ENCODE results near the gene KMT2E.
"Not testable (repeated sequence)": the region's sequence is repeated elsewhere in the genome, so short reads cannot be mapped to it uniquely, and the experiment has no call there.

Gene KMT2E

DNA sequence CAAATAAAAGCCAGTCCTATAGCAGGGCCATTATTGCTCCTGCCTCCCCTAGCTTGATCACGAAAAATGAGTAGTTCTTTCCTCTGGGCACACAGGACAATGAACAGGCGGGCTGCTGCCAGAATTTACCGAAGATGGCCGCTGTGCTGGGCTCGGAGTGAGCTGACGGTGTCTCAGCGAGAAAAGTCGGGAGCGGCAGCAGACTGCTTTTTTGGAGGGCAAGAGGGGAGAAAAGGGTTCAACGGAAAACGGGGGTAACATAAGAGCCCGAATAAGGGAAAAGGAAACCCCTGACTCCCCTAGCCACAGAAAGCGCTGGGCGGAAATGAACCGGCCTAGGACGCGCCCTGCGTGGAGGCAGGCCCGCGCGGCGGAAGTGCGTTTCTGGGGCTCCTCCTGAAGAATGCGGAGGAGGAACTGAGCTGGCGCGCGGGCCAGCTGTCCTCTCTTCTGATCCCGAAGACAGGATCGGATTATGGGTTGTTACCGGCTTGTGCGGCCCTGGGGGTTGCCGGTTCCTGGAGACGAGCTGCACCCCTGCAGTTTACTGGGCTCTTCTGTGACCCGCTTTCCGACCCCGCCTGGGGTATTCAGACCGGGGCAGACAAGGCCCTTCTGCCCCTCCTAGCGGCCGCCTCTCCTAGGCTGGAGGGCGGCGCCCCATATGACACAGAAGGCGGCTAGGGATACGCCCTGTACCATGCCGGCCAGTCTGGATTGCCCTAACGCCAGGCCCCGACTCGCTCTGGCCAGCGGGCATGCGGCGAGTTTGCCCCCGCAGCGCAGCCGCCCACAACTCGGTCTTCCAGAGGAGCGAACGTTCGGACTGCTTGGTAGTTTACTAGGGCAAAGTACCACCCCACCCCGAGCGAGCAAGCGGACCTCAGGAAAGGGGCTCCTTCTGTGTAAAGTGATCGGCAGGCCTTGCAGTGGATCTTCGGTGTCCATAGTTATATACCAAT, 30.1 kb upstream of the KMT2E start:
- peak; percentile 79 for DNase-seq

DNA sequence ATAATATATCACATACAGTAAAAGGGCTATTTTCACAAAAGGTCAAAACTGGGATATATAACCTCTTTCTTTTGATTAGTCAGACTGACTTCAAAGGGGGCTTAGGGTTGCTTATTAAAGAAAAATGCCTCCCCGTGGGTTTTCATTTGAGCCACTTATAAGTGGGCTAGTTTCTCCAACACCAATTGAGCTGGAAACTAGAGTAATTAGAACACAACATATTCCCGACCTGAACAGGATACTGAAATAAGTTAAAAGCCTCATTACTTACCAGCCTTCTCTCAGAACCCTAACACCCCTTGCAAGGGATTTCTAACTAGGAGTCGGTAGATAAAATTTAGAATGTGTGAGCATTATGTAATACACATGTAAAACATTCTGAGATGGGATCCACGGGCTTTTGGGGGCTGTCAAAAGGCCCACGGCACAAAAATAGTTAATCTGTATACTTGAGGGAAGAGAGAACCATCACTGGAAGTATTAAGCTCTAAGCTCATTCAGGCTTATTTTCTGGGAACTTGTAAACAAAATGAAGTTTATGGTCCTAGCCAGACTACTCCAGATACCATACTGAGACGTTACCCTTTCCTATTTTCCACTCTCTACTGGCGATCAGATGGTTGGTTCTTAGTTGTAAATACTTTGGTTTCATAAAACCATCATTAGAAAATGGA, 29.3 kb upstream of the KMT2E start:
- DNase-seq, result no peak

DNA sequence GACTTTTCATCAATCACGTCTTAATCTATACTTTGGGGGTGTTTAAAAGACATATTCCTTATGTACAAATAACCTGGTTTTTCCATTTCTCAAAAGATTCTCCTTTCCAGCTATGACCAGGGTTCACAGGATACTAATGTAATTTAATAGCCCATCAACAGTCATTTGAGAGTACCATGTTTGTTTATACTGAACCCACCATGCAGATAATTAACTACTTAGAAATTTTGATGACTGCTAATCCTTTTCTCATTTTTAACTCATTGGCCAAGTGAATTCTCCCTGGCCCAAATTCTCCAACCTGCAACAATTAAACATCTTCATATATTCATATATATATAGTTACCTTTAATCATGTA, 28.8 kb upstream of the KMT2E start:
- DNase-seq, result no peak

DNA sequence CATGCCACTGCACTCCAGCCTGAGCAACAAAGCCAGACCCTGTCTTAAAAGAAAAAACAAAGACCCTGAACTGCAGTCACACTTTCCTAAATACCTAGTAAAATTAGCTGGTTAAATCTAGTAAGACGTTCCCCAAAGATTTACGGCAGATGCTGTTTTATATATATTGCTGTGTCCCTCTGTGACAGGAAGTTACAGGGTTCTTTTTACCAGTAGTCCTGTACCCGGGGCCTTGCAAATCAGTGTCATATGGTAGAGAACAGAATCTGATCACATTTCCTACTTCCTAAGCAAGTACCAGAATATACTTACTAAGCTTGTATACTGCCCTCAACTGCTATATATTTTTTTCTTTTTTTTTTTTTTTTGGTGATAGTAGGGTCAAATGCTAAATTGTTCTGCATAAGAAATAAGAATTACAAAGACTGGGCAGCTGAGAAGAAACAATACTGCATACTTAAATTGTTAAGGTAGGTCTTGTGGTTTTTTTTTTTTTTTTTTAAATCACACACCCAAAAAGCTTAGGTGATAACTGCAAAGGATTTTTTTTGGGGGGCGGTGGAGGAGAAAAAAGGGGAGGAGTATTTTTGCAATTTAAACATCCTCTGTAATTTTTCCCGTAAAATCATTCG, 27.3 kb upstream of the KMT2E start:
- no peak for DNase-seq

DNA sequence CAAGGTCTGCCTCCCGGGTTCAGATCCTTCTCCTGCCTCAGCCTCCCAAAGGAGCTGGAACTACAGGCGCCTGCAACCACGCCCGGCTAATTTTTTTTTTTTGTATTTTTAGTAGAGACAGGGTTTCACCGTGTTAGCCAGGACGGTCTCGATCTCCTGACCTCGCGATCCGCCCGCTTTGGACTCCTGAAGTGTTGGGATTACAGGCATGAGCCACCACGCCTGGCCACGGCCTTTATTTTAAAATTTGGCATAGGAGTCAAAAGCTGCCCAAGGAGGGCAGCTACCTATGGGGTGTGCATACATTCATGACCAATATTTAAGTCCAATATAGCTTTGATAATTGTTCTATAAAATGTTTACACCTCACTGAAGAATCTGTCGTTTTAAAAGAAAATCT, 26.6 kb upstream of the KMT2E start:
- DNase-seq, result not testable (repeated sequence)

DNA sequence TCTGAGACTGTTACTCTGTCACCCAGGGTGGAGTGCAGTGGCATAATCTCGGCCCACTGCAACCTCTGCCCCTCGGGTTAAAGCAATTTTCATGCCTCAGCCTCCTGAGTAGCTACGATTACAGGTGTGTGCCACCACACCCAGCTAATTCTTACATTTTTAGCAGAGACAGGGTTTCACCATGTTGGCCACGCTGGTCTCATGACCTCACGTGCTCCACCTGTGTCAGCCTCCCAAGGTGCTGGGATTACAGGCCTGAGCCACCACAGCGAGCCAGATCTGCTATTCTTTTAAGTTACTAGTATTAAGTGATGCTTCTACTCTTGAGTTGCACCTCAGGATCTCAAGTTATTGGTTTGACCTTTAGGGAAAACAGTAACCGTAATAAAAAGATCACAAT, 23.0 kb upstream of the KMT2E start:
- no peak for DNase-seq

DNA sequence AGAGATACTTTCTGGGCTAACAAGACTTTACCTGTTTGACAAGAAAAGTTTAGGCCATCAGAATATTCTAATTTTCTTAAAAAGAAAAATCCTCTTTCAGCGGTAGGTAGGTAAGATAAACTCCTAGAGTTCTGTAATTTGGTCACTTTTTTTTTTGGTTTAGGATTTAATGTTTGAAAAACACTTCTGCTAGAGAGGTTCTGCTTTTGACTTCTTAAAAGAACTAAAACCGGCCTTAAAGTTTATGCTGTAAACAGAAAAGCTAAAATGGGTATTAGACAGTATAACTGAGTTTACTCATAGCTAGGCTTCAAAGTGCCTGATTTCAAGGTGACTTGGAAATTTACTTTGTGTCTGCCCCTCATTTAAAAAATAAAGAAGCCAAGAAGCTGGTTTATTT, 21.7 kb upstream of the KMT2E start:
- DNase-seq, result no peak

DNA sequence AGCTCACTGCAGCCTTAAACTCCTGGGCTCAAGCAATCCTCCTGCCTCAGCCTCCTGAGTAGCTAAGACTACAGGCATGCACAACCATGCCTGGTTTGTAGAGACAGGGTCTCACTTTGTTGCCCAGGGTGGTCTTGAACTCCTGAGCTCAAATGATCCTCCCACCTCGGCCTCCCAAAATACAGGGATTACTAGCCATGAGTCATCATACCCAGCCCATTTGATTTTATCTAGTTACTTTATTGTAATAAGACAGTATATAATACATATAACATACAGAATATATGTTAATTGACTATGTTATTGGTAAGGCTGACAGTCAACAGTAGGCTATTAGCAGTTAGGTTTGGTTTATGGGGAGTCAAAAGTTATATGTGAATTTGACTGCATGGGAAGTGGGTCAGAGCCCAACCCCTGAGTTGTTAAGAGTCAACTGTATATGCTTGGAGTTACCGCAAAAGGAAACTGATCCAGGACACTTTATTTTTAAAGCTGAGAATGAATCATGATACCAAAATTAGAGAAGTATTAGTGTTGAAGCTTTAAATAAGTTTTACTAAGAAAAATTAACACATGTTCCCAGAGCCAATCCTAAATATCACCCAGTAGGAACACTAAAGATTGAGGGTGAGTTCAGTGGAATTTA, 20.7 kb upstream of the KMT2E start:
- no peak for DNase-seq

DNA sequence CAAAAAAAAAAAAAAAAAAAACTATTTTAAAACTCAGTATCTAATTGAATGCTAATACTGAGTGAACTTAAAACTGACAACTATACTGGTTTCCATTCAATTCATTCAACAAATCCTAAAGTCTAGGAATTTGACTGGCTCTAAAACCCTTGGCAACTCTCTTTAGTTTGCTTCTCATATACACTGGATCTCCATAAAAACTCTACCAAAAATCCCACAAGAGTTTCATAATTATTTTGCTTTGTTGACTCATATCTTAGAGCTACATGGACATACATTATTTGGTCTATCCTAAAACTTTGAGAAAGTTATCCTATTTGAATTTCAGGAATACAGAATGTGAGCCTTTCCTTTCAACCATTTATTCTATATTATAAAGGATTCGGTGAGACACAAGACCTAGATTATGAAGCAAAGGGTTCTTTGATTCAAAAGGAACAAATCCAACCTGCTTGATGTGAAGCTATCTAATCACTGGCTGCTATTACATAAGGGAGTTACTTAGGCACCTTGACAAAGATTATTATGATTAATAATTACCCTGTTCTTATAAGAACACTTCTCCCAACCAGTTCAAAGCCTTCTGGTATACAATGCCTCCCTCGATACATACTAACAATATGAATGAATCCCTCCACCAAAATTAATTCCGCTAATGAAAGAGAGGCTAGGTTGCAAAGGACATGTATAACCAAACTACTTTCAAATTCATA, 15.8 kb upstream of the KMT2E start:
- DNase-seq, result no peak

DNA sequence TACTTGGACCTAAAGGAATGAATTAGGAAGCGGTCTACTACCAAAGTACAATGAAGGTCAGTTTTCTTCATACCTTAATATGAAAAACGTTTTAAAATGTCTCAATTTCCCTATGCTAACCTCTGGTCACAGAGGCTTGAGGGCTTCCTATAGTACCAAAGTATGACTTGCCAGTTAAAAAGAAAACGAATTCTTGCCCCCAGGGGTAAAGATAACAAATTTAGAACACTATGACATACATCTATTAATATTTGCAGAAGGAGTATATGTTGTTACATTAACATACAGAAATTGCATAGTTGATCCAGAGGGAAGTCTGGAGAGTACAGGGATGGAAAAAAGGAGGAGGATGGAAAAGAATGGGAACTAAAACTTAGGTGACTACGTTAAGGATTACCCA, 13.8 kb upstream of the KMT2E start:
- DNase-seq, result no peak

DNA sequence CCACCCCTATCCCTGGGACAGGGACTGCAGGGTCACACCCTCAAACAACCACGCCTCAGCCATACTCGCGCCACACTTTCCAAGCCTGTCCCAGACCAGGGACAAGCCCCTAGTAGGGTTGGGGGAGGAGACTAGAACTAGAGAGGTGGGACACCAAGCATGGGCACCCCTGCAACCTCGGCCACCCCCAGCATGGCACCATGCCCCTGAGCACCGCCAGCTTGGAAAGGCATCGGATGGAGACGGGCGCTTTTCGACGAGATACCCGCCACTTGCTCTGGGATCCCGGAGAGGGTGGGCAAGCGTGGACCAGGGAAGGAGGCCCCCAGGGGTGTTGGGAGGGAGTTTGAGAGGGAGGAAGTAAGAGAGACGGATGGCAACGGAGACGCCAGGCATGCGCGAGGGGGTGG, 13.1 kb upstream of the KMT2E start:
- no peak for DNase-seq

DNA sequence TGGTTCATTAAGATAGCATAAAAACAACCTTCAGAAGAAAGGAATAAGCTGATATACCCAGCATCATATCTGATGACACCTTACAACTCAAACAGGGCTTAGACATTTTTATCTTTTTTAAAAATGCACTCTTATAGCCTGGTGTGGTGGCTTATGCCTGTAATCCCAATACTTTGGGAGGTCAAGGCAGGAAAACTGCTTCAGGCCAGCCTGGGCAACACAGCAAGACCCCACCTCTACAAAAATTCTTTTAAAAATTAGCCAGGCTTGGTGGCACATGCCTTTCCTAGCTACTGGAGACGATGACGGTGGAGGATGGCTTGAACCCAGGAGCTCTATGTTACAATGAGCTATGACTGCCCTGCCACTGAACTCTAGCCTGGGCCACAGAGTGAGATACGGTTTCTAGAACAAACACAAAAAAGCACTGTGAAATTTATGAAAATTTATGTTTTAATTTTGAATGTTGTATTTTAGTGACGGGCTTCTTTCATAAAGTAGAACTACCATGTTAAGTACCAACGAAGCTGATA, 12.3 kb upstream of the KMT2E start:
- DNase-seq, result no peak

DNA sequence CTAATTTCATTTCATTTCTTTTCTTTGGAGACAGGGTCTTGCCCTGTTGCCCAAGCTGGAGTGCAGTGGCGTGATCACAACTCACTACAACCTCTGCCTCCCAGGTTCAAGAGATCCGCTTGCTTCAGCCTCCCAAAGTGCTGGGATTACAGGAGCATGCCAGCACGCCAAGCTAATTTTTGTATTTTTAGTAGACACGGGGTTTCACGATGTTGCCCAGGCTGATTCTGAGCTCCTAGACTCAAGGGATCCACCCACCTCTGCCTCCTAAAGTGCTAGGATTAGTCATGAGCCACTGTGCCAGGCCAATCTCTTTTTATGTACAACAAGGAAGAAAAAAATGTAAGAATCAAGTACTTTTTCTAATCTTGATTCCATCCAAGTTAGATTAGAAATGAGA, 10.7 kb upstream of the KMT2E start:
- DNase-seq, result no peak

DNA sequence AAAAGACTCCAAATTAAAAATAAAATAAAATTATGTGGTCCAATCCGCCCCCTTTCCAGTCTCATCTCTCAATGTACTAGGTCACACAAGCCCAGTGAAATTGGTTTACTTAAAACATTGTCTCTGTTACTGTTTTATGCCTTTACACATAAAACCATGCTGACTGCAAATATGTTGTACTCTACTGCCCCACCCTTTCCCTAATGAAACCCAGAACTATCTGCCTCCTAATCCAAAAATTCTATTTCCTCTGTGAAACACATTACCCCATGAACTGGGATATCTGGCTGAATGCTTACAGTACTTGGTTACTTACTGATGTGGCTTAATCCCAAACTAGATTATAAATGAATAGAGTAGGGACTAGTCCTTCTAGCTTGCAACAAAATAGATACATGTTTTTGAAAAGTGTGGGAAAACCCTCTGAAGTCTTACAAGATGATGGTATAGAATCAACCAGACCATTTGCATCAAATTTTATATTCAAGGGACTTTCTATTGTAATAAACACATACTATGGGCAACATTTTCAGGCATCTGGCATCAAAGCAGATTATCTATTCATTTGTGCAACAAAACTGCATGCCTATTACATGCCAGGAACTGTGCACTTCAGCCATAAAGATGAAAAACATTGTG, 10.0 kb upstream of the KMT2E start:
- no peak for DNase-seq

DNA sequence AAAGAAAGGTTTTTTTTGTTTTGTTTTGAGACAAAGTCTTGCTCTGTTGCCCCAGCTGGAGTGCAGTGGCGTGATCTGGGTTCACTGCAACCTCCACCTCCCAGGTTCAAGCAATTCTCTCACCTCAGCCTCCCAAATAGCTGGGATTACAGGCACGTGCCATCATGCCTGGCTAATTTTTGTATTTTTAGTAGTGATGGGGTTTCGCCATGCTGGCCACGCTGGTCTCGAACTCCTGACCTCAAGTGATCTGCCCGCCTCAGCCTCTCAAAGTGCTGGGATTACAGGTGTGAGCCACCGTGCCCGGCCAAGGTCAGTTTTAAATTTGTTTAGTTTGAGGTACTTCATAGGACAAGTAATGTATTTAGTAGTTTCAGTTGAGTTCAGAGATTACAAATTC, 9.0 kb upstream of the KMT2E start:
- DNase-seq, result not testable (repeated sequence)

DNA sequence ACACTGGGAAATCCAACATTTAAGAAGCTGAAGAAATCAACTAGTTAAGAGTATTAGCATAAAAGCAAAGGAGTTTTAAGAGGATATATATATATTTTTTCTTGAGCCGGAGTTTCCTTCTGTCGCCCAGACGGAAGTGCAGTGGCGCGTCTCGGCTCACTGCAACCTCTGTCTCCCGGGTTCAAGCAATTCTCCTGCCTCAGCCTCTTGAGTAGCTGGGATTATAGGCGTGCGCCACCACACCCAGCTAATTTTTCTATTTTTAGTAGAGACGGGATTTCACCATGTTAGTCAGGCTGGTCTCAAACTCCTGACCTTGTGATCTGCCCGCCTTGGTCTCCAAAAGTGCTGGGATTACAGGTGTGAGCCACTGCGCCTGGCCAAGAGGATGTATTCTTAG, 8.5 kb upstream of the KMT2E start:
- DNase-seq, result not testable (repeated sequence)

DNA sequence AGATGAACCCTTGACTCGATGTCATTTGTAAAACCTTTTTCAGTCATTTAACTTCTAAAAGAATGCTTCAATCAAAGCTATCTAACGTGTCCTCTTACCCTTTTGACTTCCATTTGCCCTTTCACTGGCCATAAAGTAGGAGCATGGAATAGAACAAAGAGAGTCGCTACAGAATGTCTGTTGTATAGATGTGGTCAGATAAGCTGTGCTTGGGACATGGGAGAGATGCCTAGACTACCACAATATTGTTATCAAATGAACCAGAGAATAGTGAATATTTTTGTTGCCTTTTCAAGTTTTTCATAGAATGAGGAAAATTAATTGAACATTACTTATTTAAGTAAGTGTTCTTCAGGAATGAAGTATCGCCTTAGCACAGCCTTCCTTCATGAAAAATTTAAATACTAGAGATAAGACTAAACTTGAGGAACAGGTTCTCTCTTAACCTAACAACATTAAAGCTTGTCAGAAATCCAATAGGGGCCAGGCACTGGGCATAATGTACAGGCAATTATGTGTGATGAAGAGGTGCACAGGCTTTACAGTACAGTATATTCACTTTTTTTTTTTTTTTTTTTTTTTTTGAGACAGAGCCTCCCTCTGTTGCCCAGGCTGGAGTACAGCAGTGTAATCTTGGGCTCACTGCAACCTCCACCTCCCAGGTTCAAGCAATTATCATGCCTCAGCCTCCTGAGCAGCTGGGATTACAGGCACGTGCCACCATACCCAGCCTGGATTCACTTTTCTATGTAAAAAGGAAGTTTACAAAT, 7.5 kb upstream of the KMT2E start:
- DNase-seq, result no peak

DNA sequence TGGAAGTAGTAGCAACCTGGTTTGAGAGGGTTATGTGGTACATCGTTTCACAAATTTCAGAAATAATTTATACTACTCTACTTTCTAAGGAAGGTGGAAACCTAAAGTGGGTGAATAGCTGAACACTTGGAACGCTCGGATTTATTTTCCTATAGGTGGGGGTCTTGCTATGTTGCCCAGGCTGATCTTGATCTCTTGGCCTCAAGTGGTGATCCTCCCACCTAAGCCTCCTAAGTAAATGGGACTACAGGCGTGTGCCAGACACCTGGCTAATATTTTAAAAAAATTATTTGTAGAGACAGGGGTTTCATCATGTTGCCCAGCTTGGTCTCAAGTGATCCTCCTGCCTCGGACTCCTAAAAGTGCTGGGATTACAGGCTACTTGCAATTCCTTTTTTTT, 6.7 kb upstream of the KMT2E start:
- no peak for DNase-seq

DNA sequence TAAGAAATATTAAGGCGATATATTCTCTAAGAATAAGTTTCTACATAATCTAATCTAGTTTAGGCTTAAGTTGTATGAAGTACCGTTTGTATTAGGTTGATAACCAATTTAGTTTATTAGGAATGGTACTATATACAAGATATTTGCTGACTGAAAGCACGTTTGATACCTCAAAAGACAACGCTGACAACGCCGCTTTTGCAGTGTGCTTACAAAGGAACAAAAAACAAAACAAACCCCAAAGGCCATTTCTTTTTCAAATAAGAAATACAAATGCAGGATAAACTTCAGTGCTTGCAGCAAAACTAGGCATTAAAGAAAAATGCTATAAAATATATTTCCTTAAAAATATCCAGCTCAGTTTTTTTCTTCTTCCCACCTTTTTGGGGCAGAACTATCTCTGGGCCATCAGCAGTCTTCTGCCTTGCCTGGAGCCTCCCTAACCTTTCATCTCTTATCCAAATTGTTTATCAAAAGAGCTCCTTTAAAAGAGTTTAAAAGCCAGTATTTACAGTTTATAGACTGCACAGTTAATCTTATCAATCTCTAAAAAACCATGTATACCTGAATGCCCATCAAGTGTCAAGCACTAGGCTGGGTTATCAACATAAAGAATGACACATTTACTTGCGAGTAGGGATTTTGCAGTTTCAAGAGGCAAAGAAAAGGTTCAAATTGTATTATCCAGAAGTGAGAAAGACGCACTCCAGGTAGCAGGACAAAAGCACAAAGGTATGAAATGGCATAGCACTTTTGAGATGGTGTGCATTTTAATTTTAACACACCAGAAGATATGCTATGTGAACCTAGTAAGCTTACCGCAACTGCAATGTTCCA, 4.1 kb upstream of the KMT2E start:
- no peak for DNase-seq

DNA sequence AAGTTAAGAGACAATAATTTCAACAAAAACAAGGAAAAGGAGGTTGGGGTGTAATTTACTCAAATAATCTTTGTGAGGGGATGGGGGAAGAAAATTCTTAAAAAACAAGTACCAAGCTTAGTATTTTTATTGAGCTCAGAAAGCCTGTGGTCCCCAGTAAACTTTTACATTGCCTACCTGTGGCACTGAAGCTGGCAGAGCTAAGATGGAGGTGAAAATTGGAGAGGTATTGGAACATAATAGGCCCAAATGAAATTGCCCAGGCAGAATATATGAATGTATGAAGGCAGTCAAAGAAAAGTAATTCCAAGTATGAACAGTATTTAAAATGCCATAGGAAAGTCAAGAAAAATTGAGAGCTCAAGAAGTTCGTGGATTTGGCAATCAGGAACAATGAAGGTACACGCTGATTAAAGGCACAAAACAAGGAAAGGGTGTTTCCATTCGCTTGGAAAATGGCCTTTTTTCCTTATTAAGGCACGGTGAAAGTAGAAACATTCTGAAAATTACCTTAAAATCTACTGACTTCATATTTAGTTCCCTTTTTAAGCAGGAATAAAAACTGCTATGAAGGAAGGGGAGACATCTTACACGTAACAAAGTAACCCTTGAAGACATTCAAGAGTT, 3.4 kb upstream of the KMT2E start:
- no peak for DNase-seq

Measured in activated effector memory CD4-positive, alpha-beta T cell treated with Interleukin-2 at 50 U/mL for 16 hours (primary cell).